GM12865 (cell line): Measurements from ENCODE around the gene ADGRV1.

Source experiments
- DNase-seq: peaks from one replicate; pipeline ENCODE4 v3.0.0; 2010; ENCODE audit warnings: low read depth
- H3K4me3 ChIP-seq: 2 replicates; pipeline ENCODE4 v1.5.1; 2011; ENCODE audit warnings: mild to moderate bottlenecking, low read depth, low read length, control low read depth
- CTCF ChIP-seq: IDR thresholded peaks from 2 replicates; pipeline ENCODE4 v1.5.1; 2011; ENCODE audit warnings: low read length, control low read depth, low read depth, inconsistent platforms; ENCODE audit not compliant: insufficient read depth; ENCODE audit errors: missing control alignments

ADGRV1 gene

GRCh38 chr5:90739567-90739966, 181.0 kb downstream of the ADGRV1 start:
- no peak for TF ChIP-seq CTCF
- no peak for DNase-seq
- no peak overlapping the region for H3K4me3 ChIP-seq

GRCh38 chr5:90740244-90740799, 181.7 kb downstream of the ADGRV1 start:
- H3K4me3 ChIP-seq, result no peak overlapping the region
- no peak for DNase-seq
- no peak for TF ChIP-seq CTCF

DNA sequence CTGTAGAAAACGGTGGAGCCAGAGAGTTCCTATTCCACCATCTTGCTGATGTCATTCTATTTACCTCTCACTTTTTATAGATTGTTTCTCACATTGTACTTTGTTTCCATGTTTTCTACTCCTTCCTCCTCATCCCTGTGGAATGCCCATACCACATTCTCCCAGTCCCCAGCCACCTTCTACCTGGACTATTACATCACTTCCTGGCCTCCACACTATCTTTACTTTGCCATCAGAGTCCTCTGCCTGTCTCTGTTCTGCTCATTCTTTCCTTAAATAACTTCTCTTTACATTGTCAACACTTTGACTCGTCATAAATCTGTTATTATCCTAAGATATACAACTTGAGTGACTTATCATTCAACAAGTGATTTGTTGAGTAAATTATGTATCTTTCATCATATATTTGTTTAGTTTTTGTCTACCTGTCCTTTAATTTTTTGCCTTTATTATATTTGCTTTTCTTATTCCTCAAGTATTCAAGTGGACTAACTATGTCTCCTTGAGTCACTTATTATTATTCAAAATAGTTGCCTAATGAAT, 182.5 kb downstream of the ADGRV1 start:
- no peak overlapping the region for H3K4me3 ChIP-seq
- no peak for DNase-seq
- no peak for TF ChIP-seq CTCF

- H3K4me3 ChIP-seq, result no peak overlapping the region
- no peak for TF ChIP-seq CTCF
- DNase-seq, result no peak
Measured at GRCh38 chr5:90746119-90746518, 187.5 kb downstream of the ADGRV1 start.

- H3K4me3 ChIP-seq, result no peak overlapping the region
- peak; percentile 53 for DNase-seq
- no peak for TF ChIP-seq CTCF
Measured at GRCh38 chr5:90747175-90747574, 188.6 kb downstream of the ADGRV1 start.

GRCh38 chr5:90747693-90748092, 189.1 kb downstream of the ADGRV1 start:
- no peak for TF ChIP-seq CTCF
- DNase-seq, result no peak
- no peak overlapping the region for H3K4me3 ChIP-seq

- TF ChIP-seq CTCF, result no peak
- no peak for DNase-seq
- no peak overlapping the region for H3K4me3 ChIP-seq
Measured at GRCh38 chr5:90759119-90759518, 200.5 kb downstream of the ADGRV1 start.
